ENCODE measurements around the gene EPHB1.

Gene EPHB1

GRCh38 chr3:134900482-134900881 is 105.4 kb downstream of the EPHB1 start:
- H3K4me3 Mint-ChIP-seq = no peak overlapping the region
- H3K27me3 Mint-ChIP-seq (ENCODE audit: low read depth) = peaks cover 14% of the 10 kb centered on the region
- H3K9me3 Mint-ChIP-seq = no peaks in the 10 kb centered on the region
- no peak for TF ChIP-seq CTCF (IDR thresholded peaks at IDR 0.05; ENCODE audit: unreplicated experiment in 3 of 3)
- no peaks in the 10 kb centered on the region for H3K36me3 Mint-ChIP-seq (ENCODE audit: low read depth)
- peaks cover 20% of the 10 kb centered on the region for H3K4me1 Mint-ChIP-seq
- H3K27ac Mint-ChIP-seq = no peak overlapping the region

GRCh38 chr3:134901461-134901860 is 106.4 kb downstream of the EPHB1 start:
- Mint-ChIP-seq H3K36me3 (ENCODE audit: low read depth) (no peaks in the 10 kb centered on the region), H3K27me3 (ENCODE audit: low read depth) (peaks cover 7% of the 10 kb centered on the region), H3K4me3 (no peak overlapping the region), H3K4me1 (peaks cover 25% of the 10 kb centered on the region), H3K27ac (no peak overlapping the region), H3K9me3 (no peaks in the 10 kb centered on the region)
- no peak for TF ChIP-seq CTCF (IDR thresholded peaks at IDR 0.05; ENCODE audit: unreplicated experiment in 3 of 3)

GRCh38 chr3:134903837-134904236 is 108.8 kb downstream of the EPHB1 start:
- Mint-ChIP-seq H3K4me1 (peaks cover 29% of the 10 kb centered on the region), H3K27me3 (ENCODE audit: low read depth) (peaks cover 7% of the 10 kb centered on the region), H3K27ac (peak overlapping the region; percentile 88 to 94 (median 90)), H3K4me3 (peak overlapping the region in 1 of 3 experiments; percentile 21), H3K9me3 (no peaks in the 10 kb centered on the region), H3K36me3 (ENCODE audit: low read depth) (no peaks in the 10 kb centered on the region)
- no peak for TF ChIP-seq CTCF (IDR thresholded peaks at IDR 0.05; ENCODE audit: unreplicated experiment in 3 of 3)

GRCh38 chr3:134904241-134904771 is 109.2 kb downstream of the EPHB1 start:
- Mint-ChIP-seq H3K9me3 (no peaks in the 10 kb centered on the region), H3K4me3 (peak overlapping the region in 1 of 3 experiments; percentile 21), H3K27me3 (ENCODE audit: low read depth) (peaks cover 3% of the 10 kb centered on the region), H3K4me1 (peaks cover 29% of the 10 kb centered on the region), H3K36me3 (ENCODE audit: low read depth) (no peaks in the 10 kb centered on the region), H3K27ac (peak overlapping the region; percentile 88 to 94 (median 90))
- no peak for TF ChIP-seq CTCF (IDR thresholded peaks at IDR 0.05; ENCODE audit: unreplicated experiment in 3 of 3)

- TF ChIP-seq CTCF (IDR thresholded peaks at IDR 0.05; ENCODE audit: unreplicated experiment in 3 of 3) = no peak
- no peaks in the 10 kb centered on the region for H3K27me3 Mint-ChIP-seq (ENCODE audit: low read depth)
- peaks cover 29% of the 10 kb centered on the region for H3K4me1 Mint-ChIP-seq
- no peaks in the 10 kb centered on the region for H3K9me3 Mint-ChIP-seq
- no peak overlapping the region for H3K4me3 Mint-ChIP-seq
- peak overlapping the region in 2 of 3 experiments; percentile 90 to 94 for H3K27ac Mint-ChIP-seq
- H3K36me3 Mint-ChIP-seq (ENCODE audit: low read depth) = no peaks in the 10 kb centered on the region
Measured at GRCh38 chr3:134904776-134905646, 110.0 kb downstream of the EPHB1 start.

- Mint-ChIP-seq H3K27me3 (ENCODE audit: low read depth) (no peaks in the 10 kb centered on the region), H3K9me3 (no peaks in the 10 kb centered on the region), H3K36me3 (ENCODE audit: low read depth) (no peaks in the 10 kb centered on the region), H3K4me3 (no peak overlapping the region), H3K4me1 (peaks cover 29% of the 10 kb centered on the region), H3K27ac (no peak overlapping the region)
- TF ChIP-seq CTCF (IDR thresholded peaks at IDR 0.05; ENCODE audit: unreplicated experiment in 3 of 3) = no peak
Measured at GRCh38 chr3:134905647-134905935, 110.5 kb downstream of the EPHB1 start.
